Stimulated activated CD4-positive, alpha-beta T cell treated with anti-CD3 and anti-CD28 coated beads, Interleukin-2, amount 100 ng/mL, for 48 hours (primary cell): ENCODE results near the gene ISLR2.
"Not testable (repeated sequence)": the region's sequence is repeated elsewhere in the genome, so short reads cannot be mapped to it uniquely, and the experiment has no call there.

Experiments
- DNase-seq, 2 donors: peaks; one replicate each; pipeline ENCODE4 v3.0.0-alpha.2; 2020

ISLR2 gene

GRCh38 chr15:74157868-74158827 lies 27.8 kb downstream of the ISLR2 start:
- DNase-seq = no peak

- DNase-seq = no peak
These were observed 28.7 kb downstream of the ISLR2 start for GRCh38 chr15:74158855-74159650.

GRCh38 chr15:74159773-74160172 lies 29.4 kb downstream of the ISLR2 start:
- DNase-seq = no peak

- DNase-seq = not testable (repeated sequence)
These were observed 30.0 kb downstream of the ISLR2 start for GRCh38 chr15:74160390-74160789.

- not testable (repeated sequence) for DNase-seq
These were observed 31.8 kb downstream of the ISLR2 start for GRCh38 chr15:74162195-74162536.

- no peak for DNase-seq
These were observed 35.1 kb downstream of the ISLR2 start for GRCh38 chr15:74165461-74165860.

- no peak for DNase-seq
These were observed 37.5 kb downstream of the ISLR2 start for GRCh38 chr15:74167891-74168331.

- DNase-seq = no peak
These were observed 38.3 kb downstream of the ISLR2 start for GRCh38 chr15:74168711-74169126.

- no peak for DNase-seq
These were observed 39.9 kb downstream of the ISLR2 start for GRCh38 chr15:74170071-74170844.

- no peak for DNase-seq
These were observed 40.6 kb downstream of the ISLR2 start for GRCh38 chr15:74170875-74171578.

- DNase-seq = no peak
These were observed 41.7 kb downstream of the ISLR2 start for GRCh38 chr15:74171965-74172541.

- no peak for DNase-seq
These were observed 42.5 kb downstream of the ISLR2 start for GRCh38 chr15:74172701-74173379.

- DNase-seq = no peak
These were observed 43.2 kb downstream of the ISLR2 start, which contains the start of gene ISLR for GRCh38 chr15:74173380-74174218. Gene ISLR (plus strand): TSS chr15:74173710. CDS start chr15:74174859, 1,149 bp downstream.

GRCh38 chr15:74174219-74174957 lies 44.0 kb downstream of the ISLR2 start:
- no peak for DNase-seq

- DNase-seq = no peak
These were observed 44.5 kb downstream of the ISLR2 start for GRCh38 chr15:74174958-74175253.

GRCh38 chr15:74175271-74176191 lies 45.1 kb downstream of the ISLR2 start:
- no peak for DNase-seq

GRCh38 chr15:74176262-74177214 lies 46.2 kb downstream of the ISLR2 start:
- DNase-seq = no peak
